RPMI8226 (cell line): ENCODE results near the gene BBLN.
A peak's percentile ranks its signal among the peaks of the same experiment; 100 is the strongest.
"Not testable (repeated sequence)": the region's sequence is repeated elsewhere in the genome, so short reads cannot be mapped to it uniquely, and the experiment has no call there.

Experiments
- DNase-seq: peaks from one replicate; pipeline ENCODE4 v3.0.0-alpha.2; 2015

The BBLN gene

DNA sequence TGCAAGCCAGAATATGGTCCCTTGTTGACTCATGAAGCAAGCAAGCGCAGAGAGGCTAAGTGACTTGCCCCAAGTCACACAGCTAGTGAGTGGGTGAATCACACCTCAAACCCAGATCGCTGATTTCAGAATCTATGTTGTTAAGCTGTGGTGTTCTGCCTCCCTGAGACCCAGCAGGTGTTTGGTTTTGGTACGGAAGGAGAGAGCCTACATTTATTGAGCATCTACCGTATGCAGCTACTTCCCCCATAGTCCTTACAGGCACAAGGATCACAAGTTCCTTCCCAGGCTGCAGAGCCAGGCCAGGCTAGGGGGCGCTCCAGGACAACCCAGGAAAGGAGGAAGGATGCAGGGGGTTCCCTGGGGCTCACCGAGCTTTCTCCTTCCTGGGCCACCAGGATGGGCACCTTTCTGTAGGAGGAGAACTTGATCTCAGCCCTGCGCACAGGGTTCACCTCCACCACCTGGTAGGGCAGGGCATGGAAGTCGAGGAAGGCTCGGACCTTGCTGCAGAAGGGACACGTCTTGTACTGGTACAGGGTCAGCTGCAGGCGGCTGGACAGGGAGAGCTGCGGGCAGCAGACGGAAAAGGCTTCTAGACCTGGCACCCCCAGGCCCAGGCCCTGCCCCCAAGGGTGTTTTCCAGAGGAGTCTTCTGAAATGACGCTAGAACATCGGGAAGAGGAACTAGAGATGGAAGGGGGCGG lies 35.0 kb upstream of the BBLN start:
- peak; percentile 60 for DNase-seq

DNA sequence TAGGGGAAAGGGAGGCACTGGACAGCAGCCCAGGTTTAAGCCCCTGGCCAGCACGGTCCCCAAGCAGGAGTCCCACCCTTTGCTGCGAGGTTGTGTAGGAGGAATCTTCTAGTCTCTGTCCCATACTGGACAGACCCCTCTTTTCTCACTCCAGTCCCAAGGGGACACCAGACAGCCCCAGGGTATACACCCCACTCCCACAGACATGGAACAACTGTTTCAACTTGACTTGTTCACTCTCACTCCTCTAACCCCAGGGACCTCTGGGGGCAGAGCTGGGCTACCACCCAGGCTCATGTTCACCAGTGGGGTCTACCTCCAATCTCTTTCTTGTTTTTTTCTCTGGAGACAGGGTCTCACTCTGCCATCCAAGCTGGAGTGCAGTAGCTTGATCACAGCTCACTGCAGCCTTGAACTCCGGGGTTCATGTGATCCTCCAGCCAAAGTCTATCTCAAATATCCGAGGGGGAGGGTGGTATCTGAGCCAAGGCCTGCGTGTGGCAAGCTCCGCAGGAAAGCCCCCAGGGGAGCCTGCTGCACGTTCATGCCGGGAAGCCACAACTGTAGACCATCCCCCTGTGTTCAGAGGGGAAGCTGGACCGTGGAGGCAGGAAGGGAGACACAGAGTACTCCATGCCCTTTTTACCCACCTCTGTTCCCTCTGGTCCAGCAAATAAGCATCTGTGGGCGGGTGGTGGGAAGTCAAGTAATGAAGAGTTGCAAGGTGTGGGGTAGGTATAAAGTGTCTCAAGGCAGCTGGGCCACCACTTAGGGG lies 34.3 kb upstream of the BBLN start:
- no peak for DNase-seq

DNA sequence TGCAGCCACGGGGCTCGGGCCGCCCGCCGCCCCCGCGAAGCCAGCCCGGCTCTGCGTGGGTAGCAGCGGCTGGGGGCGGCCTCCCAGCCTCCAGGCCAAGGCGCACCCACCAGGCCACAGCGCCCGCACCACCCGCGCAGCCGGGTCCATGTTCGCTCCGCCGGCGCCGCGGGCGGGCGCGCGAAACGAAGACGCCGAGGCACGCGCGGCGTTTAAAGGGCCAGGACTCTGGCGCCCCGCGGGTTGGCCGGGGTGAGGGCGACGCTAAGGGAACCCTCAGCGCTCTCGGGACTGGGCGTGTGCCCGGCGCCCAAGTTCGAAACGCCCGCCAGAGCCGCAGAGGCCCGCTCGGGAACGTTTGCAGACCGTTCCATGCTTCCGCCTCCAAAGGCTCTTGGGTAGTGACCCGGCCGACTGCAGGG lies 32.5 kb upstream of the BBLN start, which contains the start of gene PTGES2:
Gene PTGES2 (minus strand): TSS at position 162 of the 422 bp plus-strand sequence. CDS start 12 bp downstream, at position 150.
- peak; percentile 96 for DNase-seq

DNA sequence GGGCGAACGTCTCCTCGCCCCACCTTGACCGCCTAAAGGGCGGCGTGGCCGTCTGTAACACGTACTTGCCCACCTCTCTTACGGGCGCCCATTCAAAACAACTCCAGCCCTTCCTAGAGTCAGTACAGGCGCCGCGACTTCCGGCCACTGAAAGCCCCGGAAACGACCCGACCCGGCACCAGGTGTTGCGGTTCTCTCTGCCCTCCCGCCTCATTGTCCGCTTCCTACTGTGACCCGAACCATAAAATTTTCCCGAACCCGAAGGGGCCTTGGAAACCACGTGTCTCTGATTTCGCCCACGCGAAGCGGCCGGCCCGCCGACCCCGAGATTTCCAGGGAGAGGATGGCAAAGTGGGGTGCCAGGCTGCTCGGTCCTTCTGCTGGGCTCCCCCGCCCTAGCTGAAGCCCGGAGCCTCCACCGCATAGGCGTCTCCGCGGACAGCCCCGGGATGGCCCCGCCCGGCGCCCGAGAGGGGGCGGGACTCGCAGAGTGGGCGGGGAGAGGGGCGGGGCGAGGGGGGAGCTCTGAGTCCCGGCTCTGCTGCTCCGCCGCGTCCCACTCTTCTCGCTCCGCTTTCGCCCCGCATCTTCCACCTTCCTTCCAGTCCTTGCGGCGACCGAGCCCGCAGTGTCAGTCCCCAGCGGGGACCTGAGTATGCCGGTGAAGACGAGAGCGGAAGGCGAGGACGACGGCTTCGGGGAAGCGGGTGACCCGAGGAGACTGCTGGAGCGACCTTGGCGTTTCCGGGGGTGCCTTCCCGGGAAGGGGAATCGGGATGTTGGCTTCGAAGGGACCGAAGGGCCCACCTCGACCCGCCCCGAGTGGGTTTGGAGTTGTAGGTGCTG lies 31.9 kb upstream of the BBLN start:
- DNase-seq, result peak; percentile 96

DNA sequence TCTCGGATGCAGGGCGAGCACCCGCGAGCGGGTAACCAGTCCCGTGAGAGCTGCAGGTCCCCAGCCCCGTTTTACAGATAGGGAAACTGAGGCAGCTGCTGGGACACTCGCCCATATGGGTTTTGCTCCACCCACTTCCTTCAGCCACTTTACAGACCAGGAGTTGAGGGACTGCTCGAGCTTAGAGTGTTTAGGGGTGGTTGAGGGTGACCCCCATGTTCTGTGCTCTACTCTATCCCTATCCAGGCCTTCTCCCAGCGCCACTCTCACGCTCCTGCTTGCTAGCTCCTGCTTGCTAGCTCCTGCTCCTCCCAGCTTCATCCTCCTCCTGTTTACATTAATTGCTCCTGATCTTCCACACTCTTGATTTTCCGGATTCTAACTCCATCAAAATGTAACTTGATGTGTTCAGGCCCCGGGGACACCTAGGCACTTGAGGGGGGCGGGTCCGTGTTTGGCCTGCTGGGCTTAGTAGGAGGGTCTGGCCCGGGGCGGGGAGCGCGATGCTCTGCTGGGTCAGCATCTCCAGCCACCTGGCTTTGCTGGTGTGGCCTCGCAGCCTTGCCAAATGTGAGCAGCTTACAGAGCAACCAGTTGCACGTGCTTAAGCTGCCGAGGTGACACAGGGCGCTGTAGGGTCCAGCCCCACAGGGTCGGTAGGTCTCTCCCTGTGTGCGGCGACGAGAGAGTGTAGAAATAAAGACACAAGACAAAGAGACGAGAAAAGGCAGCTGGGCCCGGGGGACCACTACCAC lies 31.1 kb upstream of the BBLN start:
- peak; percentile 91 for DNase-seq

DNA sequence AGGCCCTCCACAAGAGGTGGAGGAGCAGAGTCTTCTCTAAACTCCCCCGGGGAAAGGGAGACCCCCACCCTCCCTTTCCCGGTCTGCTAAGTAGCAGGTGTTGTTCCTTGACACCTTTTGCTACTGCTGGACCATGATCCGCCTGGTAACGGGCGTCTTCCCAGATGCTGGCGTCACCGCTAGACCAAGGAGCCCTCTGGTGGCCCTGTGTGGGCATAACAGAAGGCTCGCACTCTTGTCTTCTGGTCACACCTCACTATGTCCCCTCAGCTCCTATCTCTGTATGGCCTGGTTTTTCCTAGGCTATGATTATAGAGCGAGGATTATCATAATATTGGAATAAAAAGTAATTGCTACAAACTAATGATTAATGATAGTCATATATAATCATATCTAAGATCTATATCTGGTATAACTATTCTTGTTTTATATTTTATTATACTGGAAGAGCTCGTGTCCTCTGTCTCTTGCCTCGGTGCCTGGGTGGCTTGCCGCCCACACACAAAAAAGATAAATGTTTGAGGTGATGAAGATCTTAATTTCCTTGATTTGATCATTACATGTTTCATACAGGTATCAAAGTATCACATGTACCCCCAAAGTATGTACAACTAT lies 30.0 kb upstream of the BBLN start:
- DNase-seq, result not testable (repeated sequence)

DNA sequence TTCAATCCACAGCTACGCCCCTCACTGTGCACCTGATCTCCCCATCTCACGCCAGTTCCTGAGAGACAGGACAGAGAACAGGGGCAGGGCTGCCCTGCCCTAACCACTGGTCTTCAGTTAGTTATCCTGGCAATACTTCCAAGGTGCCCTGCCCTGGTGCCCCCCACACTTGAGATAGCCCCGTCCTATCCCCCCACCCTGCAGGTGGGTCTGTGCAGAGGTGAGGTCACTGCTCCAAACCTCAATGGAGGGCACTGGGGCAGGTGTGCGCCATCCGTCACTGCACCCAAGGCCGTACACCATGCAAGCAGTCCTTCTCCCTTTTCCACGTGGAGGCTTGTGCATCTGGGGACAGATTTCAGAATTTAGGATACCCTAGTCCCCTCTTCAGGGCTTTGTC lies 29.4 kb upstream of the BBLN start:
- not testable (repeated sequence) for DNase-seq

DNA sequence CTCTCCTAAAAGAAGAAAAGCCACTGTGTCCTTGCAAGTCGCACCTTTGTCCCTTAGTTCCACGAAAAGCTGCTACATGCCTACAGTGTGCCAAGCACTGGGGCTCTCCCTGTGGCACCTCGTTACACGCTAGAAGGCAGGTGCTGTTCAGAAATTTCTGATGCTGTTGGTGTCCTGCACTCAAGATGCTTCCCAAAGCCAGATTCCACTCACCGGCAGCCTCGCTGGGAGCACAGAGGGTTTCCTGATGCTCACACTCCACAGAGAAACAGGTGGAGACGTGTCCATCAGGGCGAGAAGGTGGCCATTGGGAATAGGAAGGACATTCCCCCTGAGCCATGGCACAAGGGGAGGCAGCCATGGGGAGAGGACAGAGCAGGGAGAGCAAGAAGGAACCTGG lies 28.7 kb upstream of the BBLN start:
- DNase-seq, result not testable (repeated sequence)

DNA sequence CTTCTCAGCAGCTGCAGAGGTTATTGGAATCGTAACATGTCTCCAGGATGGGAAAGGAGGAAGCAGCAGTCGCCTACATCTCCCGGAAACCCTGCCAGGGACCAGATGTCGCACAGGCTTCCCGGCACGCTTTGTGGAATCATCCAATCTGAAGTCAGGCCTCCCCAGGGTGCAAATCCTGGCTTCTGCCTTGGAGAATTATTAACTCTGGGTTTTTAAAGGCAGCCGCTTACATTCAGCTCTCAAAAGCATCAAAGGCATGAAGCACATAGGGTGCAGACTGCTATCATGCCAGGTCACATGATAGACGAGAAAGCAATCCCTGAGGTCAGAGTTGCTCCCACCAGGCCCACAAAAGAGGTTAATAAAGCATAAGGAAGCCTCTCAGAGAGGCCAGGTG lies 27.9 kb upstream of the BBLN start:
- DNase-seq, result not testable (repeated sequence)

DNA sequence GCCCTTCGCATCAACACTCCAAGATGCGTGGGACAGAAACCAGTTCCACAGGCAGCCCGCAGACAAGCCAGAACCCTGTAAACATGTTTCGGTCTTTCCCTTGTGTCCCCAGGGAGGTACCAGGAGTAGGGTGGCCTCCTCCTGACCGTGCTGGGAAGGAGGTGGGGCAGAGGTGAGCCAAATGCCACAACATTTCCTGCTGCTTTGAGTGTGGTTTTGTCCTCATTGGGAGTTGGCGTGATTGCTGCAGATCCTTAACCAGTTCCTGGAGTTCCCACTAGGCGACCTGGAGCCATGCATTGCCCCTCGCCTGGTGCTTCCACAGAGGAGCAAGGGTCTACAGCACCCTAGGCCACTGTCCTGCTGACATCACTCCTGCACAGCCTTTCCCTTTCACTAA lies 24.5 kb upstream of the BBLN start:
- DNase-seq, result not testable (repeated sequence)

DNA sequence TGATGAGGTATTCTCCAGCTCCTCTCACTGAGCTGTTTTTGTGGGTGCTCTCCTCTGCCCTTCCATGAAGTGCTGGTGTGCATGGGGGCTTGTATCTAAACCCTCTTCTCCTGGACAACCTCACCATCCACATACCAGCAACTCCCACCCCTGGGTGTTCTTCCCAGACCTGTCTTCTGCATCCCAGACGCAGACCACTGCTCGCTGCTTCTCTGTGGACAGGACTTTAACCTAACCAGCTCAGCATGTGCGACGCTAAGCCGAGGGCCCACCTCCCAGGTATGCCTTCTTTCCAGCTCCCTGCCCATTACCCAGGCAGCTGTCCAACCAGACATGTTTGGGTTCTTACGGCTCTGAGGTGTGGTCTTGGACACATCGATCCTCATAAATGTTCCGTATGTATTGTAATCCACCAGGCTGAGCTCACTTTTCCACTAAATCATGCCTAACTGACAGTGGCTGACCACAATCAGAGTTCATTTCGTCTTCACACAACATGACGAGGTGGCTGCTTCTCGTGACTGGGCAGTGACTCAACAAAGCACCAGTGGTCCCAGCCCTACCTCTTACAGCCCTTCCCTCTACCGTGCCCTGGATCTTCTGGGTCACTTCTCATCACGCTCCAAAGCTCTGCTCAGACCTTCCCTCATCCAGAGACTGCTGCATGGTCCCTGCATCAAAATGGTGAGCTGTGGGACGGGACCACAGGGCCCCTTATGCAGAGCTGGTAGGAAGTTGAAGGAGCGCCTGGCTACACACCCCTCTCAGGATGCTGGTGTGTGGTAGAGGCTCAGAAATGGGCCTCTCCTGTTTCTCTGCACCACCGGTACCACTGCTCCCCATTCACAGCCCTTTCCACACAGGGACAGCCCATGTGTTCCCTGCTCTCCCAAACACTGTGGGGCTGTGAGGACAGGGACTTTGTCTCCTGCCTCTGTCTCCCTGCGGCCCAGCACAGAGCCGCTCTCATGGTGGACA lies 23.0 kb upstream of the BBLN start:
- no peak for DNase-seq

DNA sequence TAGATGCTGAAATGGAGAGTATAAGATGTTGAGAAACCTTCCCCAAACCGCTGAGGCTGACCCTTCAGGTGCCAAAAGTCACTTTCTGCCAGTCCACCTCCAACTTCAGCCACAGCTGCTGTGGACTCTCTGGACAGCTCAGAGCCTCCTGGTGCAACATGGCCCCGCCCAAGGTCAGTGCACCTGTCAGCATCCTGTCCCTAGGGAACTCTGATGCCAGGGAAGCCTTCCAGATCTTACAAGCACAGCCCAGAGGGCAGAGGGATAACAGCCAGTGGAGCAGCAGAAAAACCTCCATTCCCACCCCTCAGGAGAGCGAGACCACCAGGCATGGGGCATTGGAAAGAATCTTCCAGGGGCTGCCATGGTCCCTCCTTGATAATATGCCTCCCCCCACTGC lies 22.1 kb upstream of the BBLN start:
- DNase-seq, result no peak

DNA sequence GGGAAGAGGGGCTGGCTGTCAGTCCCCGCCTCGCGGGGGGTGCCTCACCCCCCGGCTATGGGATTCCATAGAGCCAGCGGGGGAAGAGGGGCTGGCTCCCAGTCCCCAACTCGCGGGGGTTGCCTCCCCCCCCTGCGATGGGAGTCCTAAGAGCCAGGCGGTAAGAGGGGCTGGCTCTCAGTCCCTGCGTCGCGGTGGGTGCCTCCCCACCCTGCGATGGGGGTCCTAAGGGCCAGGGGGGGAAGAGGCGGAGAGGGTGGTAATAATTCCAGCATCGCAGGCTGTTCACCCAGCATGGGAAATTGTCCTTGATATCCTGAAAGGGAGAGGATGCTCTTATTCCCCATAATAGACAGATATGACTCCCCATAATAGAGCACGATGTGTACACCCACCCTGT lies 20.4 kb upstream of the BBLN start:
- no peak for DNase-seq

DNA sequence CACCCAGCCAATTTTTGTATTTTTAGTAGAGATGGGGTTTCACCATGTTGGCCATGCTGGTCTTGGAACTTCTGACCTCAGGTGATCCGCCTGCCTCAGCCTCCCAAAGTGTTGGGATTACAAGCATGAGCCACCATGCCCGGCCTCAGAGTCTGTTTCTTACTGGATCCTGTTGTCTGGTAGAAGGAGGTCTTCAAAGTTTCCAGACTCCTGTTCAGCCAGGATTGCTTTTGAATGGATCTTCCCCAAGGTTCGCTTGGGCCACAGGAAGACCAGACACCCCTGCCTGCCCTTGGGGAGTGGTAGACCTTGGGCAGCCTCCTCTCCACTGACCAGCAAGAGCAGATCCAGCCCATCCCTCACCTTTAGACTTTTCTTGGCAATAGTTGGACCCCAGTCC lies 18.5 kb upstream of the BBLN start:
- DNase-seq, result no peak

DNA sequence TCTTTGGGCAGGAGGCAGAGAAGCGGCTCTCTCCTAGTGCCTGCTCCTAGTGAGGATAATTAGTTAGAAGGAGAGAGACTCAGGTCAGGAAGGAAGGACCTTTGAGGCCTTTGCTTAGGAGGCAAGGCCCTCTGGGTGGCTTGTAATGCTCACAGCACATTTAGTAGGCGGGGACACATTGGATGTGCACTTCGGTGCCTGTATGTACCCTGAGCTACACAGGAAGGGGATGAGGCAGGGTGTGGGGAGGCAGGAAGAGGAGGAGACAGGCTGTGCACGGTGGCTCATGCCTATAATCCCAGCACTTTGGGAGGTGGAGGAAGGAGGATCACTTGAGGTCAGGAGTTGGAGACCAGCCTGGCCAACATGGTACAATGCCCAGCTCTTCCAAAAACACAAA lies 18.0 kb upstream of the BBLN start:
- no peak for DNase-seq

DNA sequence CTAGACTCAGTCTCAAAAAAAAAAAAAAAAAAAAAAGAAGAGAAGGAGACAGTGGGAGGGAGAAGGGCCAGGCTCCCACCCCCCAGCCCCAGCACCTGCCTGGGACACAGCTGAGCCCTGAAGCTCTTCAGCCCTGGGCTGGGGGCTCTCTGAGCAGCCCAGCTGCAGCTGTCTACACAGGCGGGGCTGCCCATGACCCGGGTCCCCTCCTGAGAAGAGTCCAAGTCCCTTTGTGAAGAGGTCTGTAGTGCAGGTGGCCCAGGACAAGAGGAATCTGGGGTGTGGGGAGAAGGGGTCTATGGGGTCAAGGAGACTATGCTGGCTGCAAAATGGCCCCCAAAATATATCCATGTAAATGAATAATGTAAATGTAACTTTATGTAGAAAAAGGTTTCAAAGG lies 17.5 kb upstream of the BBLN start:
- no peak for DNase-seq

DNA sequence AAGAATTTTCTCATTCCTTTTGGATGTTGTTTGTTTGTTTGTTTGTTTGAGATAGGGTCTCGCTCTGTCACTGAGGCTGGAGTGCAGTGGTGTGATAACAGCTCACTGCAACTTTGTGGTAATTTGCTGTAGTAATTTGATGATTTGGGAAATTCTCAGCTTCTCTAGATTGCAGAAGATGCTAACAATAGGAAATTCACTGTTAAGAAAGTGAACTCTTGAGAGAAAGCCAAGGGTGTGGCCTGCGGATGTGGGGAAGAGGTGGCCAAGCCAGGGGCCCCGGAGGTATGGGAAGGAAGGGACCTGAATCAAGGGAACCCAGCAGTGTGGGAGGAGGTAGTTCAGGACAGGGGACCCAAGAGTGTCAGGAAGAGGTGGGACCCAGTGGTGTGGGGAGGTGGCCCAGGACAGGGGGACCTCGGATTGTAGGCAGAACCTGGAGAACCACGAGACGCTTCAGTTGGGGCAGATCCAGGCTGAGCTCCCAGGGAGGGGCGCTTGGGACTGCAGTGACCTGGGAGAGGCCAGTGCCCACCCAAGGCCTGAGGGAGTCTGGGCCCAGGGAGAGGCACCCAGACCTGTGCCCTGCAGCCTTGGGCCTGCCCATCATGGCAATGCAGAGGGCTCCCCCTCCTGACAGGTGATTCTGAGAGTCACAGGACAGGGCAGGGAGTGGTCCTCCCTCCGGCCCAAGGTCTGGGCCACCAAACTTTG lies 16.4 kb upstream of the BBLN start:
- DNase-seq, result no peak

DNA sequence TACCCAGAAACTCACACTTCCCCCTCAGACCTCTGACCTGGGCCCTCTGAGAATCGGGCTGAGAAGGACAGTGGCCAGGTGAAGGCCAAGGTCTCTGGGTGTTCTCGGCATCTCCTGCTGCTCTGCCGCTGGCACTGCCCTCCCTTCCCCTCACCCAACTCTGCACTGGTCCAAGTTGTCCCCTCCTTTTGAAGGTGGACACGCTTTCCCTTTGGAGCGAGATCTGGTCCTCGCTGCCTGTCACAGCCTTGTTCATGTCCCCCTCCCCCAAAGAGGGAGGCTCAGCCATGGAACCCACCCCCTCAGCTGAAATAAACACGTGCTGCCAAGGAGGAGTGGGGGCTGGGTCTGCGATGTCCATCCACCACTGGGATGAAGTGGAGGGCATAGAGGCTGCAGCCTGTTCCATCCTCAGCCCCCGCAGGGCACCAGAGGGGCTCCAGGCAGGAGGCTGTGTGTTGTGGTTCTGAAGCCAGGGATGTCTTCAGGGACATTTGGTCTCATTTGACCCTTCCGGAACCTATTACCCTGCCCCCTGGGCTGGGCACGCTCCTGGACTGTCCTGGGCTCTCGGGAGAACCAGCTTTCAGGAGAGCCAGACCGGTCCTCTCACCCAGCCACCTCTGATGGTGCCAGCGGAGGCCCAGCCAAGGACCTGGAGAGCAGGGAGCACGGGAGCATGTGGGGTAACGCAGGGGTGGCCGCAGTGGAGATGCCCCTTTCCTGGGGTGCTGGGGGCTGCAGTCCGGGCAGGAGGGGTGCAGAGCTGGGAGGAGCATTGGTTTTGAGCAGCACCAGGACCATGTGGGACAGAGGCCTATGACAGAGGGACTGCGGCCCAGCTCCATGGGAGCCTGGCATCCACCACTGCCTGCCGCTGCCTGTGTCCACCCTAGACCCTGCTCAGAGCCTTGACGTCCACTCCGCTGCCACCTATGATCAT lies 15.6 kb upstream of the BBLN start:
- DNase-seq, result no peak

DNA sequence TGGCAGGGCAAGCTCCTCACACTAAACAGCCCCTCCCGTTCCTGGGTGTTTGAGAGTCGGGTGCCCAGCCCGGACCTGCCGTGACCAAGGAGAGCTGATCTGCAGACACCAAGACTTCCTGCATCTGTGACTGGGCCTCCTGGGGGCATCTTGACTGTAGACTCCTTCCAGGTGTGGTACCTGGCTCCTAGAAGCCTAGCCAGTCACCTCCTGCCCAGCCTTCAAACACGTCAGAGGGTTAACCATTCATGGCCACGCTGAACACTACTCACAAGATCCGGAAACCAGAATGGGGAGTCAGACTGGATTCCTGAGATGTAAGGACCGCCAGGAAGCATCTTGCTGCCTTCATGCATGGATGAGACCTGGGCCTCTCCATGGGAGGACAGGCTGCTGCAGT lies 14.5 kb upstream of the BBLN start:
- no peak for DNase-seq
